IPS-NIHi7 (cell line): ENCODE results near the gene SLC4A1AP.

Experiments
- DNase-seq: peaks from one replicate; pipeline ENCODE4 v3.0.0; 2012; ENCODE audit warnings: mixed read lengths; ENCODE audit errors: extremely low spot score

Gene SLC4A1AP

GRCh38 chr2:27721335-27721734 is 57.6 kb downstream of the SLC4A1AP start:
- DNase-seq = no peak

- no peak for DNase-seq
These were observed 58.3 kb downstream of the SLC4A1AP start for GRCh38 chr2:27721884-27722485.

- DNase-seq = peak; percentile 79
These were observed 59.9 kb downstream of the SLC4A1AP start for GRCh38 chr2:27723372-27724144.

GRCh38 chr2:27724191-27724590 is 60.5 kb downstream of the SLC4A1AP start:
- no peak for DNase-seq

- DNase-seq = no peak
These were observed 61.4 kb downstream of the SLC4A1AP start for GRCh38 chr2:27724905-27725701.

GRCh38 chr2:27727257-27727656 is 63.6 kb downstream of the SLC4A1AP start:
- DNase-seq = no peak

- no peak for DNase-seq
These were observed 64.6 kb downstream of the SLC4A1AP start for GRCh38 chr2:27728081-27728858.

- DNase-seq = no peak
These were observed 65.5 kb downstream of the SLC4A1AP start for GRCh38 chr2:27729198-27729597.

GRCh38 chr2:27729614-27730013 is 65.9 kb downstream of the SLC4A1AP start:
- DNase-seq = no peak

- no peak for DNase-seq
These were observed 66.6 kb downstream of the SLC4A1AP start for GRCh38 chr2:27730261-27730662.

- no peak for DNase-seq
These were observed 67.4 kb downstream of the SLC4A1AP start for GRCh38 chr2:27730980-27731691.

GRCh38 chr2:27734305-27734704 is 70.6 kb downstream of the SLC4A1AP start:
- DNase-seq = no peak

- DNase-seq = peak; percentile 88
These were observed 71.7 kb downstream of the SLC4A1AP start for GRCh38 chr2:27735263-27735904.

- no peak for DNase-seq
These were observed 72.6 kb downstream of the SLC4A1AP start for GRCh38 chr2:27736031-27736889.

GRCh38 chr2:27736890-27737204 is 73.2 kb downstream of the SLC4A1AP start:
- no peak for DNase-seq

- DNase-seq = no peak
These were observed 74.1 kb downstream of the SLC4A1AP start for GRCh38 chr2:27737676-27738348.

- no peak for DNase-seq
These were observed 74.8 kb downstream of the SLC4A1AP start for GRCh38 chr2:27738349-27739057.

- DNase-seq = no peak
These were observed 75.3 kb downstream of the SLC4A1AP start for GRCh38 chr2:27739058-27739373.

GRCh38 chr2:27741673-27742072 is 78.0 kb downstream of the SLC4A1AP start:
- DNase-seq = no peak
